Fibroblast of villous mesenchyme (primary cell): Measurements from ENCODE around the gene WDSUB1. TPM values are rescaled to one million over a fixed set of nuclear protein-coding genes. Genes with fewer than 3 reads are reported as not detected.

Experiments
- DNase-seq: peaks from one replicate; pipeline ENCODE4 v3.0.0-alpha.2; 2010; ENCODE audit warnings: low read depth
- H3K4me3 ChIP-seq: 2 replicates; pipeline ENCODE4 v1.5.1; 2011; ENCODE audit warnings: low read depth, mild to moderate bottlenecking, low read length
- total RNA-seq: library from RNA; depleted of rRNA; stranded (reverse); fragments of >200 nt; gene quantifications from 2 replicates; pipeline ENCODE4 v1.2.3, GENCODE V29; 2012
- TF ChIP-seq, protein P1 (sequence below): IDR thresholded peaks from 2 replicates; pipeline ENCODE4 v1.5.1; 2012; ENCODE audit warnings: low read depth, mild to moderate bottlenecking, low read length; ENCODE audit not compliant: insufficient read depth

WDSUB1 gene
- total RNA-seq, 1 donor, result 5.2 TPM

DNA sequence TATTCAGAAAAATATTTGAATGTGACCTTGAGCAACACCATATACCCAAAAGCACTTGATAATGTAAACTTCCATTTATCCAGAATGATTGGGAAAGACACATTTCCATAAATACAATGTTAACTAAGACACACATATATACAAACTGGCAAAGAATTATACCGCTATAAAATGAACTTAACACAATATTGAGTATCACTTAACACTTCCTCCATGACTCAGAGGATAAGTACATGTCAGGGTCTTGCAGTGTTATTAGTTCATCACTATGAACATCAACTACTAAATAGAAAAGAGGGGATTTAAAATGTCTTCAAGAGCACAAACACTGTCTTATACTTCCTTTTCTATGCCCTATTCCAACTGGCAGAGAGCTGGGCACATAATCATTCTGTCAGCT is 18.6 kb downstream of the WDSUB1 start:
- TF ChIP-seq, protein P1, sequence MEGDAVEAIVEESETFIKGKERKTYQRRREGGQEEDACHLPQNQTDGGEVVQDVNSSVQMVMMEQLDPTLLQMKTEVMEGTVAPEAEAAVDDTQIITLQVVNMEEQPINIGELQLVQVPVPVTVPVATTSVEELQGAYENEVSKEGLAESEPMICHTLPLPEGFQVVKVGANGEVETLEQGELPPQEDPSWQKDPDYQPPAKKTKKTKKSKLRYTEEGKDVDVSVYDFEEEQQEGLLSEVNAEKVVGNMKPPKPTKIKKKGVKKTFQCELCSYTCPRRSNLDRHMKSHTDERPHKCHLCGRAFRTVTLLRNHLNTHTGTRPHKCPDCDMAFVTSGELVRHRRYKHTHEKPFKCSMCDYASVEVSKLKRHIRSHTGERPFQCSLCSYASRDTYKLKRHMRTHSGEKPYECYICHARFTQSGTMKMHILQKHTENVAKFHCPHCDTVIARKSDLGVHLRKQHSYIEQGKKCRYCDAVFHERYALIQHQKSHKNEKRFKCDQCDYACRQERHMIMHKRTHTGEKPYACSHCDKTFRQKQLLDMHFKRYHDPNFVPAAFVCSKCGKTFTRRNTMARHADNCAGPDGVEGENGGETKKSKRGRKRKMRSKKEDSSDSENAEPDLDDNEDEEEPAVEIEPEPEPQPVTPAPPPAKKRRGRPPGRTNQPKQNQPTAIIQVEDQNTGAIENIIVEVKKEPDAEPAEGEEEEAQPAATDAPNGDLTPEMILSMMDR, result no peak
- peak; percentile 22 for DNase-seq
- no peak overlapping the region for H3K4me3 ChIP-seq

DNA sequence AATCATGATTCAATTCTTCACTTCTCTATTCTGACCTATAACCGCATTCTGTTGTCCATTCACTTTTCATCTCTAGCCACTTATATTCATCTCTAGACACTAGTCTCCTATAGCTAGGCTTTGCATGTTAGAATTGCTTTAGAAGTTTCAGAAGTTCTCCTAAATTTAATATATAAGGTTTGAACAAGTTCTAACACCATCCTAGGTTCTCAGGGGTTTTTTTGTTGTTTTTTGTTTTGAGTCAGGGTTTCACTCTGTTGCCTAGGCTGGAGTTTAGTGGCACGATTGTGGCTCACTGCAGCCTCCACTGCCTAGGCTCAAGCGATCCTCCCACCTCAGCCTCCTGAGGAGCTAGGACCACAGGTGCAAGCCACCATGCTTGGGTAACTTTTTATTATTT is 19.9 kb downstream of the WDSUB1 start:
- DNase-seq, result no peak
- TF ChIP-seq, protein P1, result no peak
- no peak overlapping the region for H3K4me3 ChIP-seq

DNA sequence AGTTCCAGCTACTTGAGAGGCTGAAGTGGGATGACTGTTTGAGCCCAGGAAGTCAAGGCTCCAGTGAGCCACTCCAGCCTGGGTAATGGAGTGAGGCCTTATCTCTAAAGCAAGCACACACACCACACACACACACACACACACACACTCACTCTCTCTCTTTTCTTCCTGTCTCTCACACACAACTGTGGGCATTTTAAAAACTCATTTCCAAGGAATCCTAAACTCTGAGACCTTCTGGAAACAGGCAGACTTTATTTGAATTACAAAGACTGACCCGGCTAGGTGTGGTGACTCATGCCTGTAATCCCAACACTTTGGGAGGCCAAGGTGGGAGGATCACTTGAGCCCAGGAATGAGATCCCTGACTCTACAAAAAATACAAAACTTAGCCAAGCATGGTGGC is 21.3 kb downstream of the WDSUB1 start:
- peak; percentile 32 for DNase-seq

DNA sequence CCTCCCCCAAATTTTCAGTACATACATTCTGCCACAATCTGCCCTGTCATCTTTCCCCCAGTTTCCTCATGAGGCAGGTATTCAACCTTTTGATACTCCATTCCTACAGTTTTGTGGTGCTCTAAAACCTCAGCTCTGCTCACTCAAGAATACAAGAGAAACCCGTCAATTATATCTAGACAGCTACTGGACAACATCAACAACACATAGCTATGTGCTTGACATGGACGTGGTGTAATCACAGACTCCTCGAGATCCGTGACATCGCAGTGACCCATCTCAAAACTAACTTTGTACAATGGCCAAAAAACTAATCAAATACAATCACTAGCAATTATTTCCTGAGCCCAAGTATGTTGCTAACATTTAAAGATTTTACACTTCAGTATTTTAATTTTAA is 23.6 kb downstream of the WDSUB1 start:
- no peak overlapping the region for H3K4me3 ChIP-seq
- TF ChIP-seq, protein P1, result no peak
- no peak for DNase-seq

More for the DNA sequence above, 21.3 kb downstream of the WDSUB1 start:
- H3K4me3 ChIP-seq, result no peak overlapping the region
- TF ChIP-seq, protein P1, result no peak

DNA sequence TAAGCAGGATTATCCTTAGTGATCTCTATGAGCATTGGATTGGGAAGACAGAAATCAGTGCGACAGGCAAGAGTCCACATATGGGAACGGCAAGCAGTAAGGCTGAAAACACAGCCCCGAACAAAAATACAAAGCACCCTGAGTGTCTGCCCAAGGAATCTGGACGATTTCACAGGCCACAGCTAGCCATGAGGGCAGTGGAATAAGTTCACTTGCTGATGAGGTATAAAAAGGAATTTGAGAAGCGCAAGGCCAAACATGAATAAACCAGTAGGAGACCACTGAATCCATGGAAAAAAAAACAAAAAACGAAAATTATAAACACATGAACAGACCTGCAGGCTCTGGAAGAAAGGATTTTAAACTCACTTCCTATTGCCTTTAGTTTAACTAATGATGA is 24.3 kb downstream of the WDSUB1 start:
- H3K4me3 ChIP-seq, result no peak overlapping the region
- TF ChIP-seq, protein P1, result no peak
- DNase-seq, result no peak

DNA sequence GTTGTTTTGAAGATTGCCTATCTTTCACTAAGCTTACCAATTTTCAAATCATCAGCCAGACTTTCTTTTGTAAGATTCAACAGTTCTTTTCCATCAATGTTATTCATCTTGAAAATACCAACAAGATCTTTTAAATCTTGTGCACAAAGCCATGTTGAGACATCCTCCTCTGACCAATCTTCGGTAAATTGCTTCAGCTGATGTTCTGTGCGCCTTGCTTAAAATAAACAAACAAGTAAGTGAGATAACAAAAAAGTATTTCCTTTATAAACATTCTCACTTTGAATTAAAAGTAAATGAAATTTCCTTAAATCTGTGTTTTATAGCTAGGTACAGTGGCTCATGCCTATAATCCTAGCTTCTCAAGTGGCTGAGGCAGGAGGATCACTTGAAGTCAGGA is 30.3 kb downstream of the WDSUB1 start:
- DNase-seq, result peak; percentile 90
- no peak overlapping the region for H3K4me3 ChIP-seq
- TF ChIP-seq, protein P1, result no peak

DNA sequence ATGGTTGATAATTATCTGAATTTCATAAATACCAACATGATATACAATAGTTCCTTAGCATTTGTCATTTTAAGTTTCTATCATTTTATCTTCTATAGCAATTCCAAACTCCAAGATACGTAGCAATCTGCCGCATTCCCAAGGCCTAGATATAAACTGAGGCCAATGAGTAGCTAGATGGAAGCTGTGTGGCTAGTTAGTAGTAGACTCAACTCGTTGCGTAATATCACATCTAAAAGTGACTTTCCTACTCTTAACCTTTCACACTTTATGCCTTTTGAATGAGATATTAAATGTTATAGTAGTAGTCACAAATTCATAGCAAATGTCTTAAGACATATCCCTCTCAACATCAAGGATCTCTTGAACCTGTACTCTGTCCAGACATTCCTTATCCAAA is 33.6 kb downstream of the WDSUB1 start:
- no peak overlapping the region for H3K4me3 ChIP-seq
- TF ChIP-seq, protein P1, result no peak
- no peak for DNase-seq
